Neuronal stem cell (in vitro differentiated cells): ENCODE results near the gene POC1B. TPM values are rescaled to one million over a fixed set of nuclear protein-coding genes. Genes with fewer than 3 reads are reported as not detected.

ENCODE experiments used
- DNase-seq: peaks from one replicate; pipeline ENCODE4 v3.0.0-alpha.2; 2013; ENCODE audit warnings: low spot score
- H2AFZ ChIP-seq: one replicate; pipeline ENCODE4 v1.6.1; 2013; ENCODE audit warnings: mild to moderate bottlenecking, low read length, inconsistent platforms
- H2AK5ac ChIP-seq: 2 replicates; pipeline ENCODE4 v1.6.1; 2013; ENCODE audit warnings: low read depth, mild to moderate bottlenecking, inconsistent platforms, low read length, moderate library complexity, mixed read lengths
- H2BK120ac ChIP-seq: 2 replicates; pipeline ENCODE4 v1.6.1; 2013; ENCODE audit warnings: low read depth, mild to moderate bottlenecking, inconsistent platforms, low read length, moderate library complexity, mixed read lengths
- H2BK12ac ChIP-seq: one replicate; pipeline ENCODE4 v1.6.1; 2013; ENCODE audit warnings: low read length, inconsistent platforms
- H2BK15ac ChIP-seq: 2 replicates; pipeline ENCODE4 v1.6.1; 2013; ENCODE audit warnings: mild to moderate bottlenecking, low read length, inconsistent platforms, mixed read lengths
- H2BK5ac ChIP-seq: one replicate; pipeline ENCODE4 v1.6.1; 2013; ENCODE audit warnings: inconsistent platforms, mild to moderate bottlenecking, low read length, moderate library complexity
- H3K14ac ChIP-seq: one replicate; pipeline ENCODE4 v1.6.1; 2013; ENCODE audit warnings: low read length, inconsistent platforms
- H3K18ac ChIP-seq: 2 replicates; pipeline ENCODE4 v1.6.1; 2013; ENCODE audit warnings: low read length, inconsistent platforms
- H3K23ac ChIP-seq: 2 replicates; pipeline ENCODE4 v1.6.1; 2013; ENCODE audit warnings: low read depth, mild to moderate bottlenecking, mixed read lengths, low read length, inconsistent platforms; ENCODE audit not compliant: poor library complexity
- H3K27ac ChIP-seq: replicated peaks from 3 replicates; pipeline ENCODE4 v1.5.1; 2013; ENCODE audit warnings: low read length, inconsistent platforms
- H3K27me3 ChIP-seq, 3 experiments: 2 replicates each; pipeline ENCODE4 v1.6.1; 2013; ENCODE audit warnings: low read length in 3 of 3, mild to moderate bottlenecking in 2 of 3, inconsistent platforms in 1 of 3, low read depth in 1 of 3, mixed read lengths in 1 of 3, moderate library complexity in 1 of 3; ENCODE audit not compliant: control insufficient read depth in 3 of 3, insufficient read depth in 3 of 3
- H3K36me3 ChIP-seq, 2 donors: replicated peaks in 1 of 2; 2 replicates each; pipeline ENCODE4 v1.6.1; 2013; ENCODE audit warnings: low read length in 2 of 2; ENCODE audit not compliant: control insufficient read depth in 2 of 2, insufficient read depth in 2 of 2
- H3K4ac ChIP-seq: 2 replicates; pipeline ENCODE4 v1.6.1; 2013; ENCODE audit warnings: inconsistent platforms, mild to moderate bottlenecking, low read length, moderate library complexity
- H3K4me1 ChIP-seq, 2 donors: 1 replicate in 1 of 2; 2 replicates in 1 of 2; pipeline ENCODE4 v1.6.1; 2013; ENCODE audit warnings: low read length in 2 of 2, low read depth in 1 of 2; ENCODE audit not compliant: control insufficient read depth in 2 of 2, insufficient read depth in 1 of 2
- H3K4me2 ChIP-seq: one replicate; pipeline ENCODE4 v1.6.1; 2013; ENCODE audit warnings: mild to moderate bottlenecking, low read length, inconsistent platforms; ENCODE audit not compliant: insufficient read depth, poor library complexity, severe bottlenecking
- H3K4me3 ChIP-seq, 2 donors: 2 replicates each; pipeline ENCODE4 v1.5.1; 2013; ENCODE audit warnings: low read length in 2 of 2, mild to moderate bottlenecking in 2 of 2, inconsistent platforms in 1 of 2, moderate library complexity in 1 of 2
- H3K79me1 ChIP-seq: one replicate; pipeline ENCODE4 v1.6.1; 2013; ENCODE audit warnings: low read depth, mild to moderate bottlenecking, inconsistent platforms, low read length, moderate library complexity
- H3K9ac ChIP-seq: one replicate; pipeline ENCODE4 v1.6.1; 2013; ENCODE audit warnings: mild to moderate bottlenecking, low read depth, low read length, inconsistent platforms; ENCODE audit not compliant: poor library complexity
- H3K9me3 ChIP-seq, 2 donors: replicated peaks in 1 of 2; 2 replicates each; pipeline versions ENCODE3 to v1.6.1; 2013; ENCODE audit warnings: low read length in 2 of 2, mild to moderate bottlenecking in 2 of 2, inconsistent platforms in 1 of 2, low read depth in 1 of 2, mixed read lengths in 1 of 2, moderate library complexity in 1 of 2; ENCODE audit not compliant: control insufficient read depth in 2 of 2, insufficient read depth in 1 of 2
- H4K8ac ChIP-seq: one replicate; pipeline ENCODE4 v1.6.1; 2013; ENCODE audit warnings: low read depth, mild to moderate bottlenecking, inconsistent platforms, low read length, moderate library complexity
- H4K91ac ChIP-seq: one replicate; pipeline ENCODE4 v1.6.1; 2013; ENCODE audit warnings: low read length, low read depth, mild to moderate bottlenecking, inconsistent platforms; ENCODE audit not compliant: poor library complexity
- WGBS, 2 donors: extraction: QIAGEN DNeasy Blood & Tissue Kit; methylation state at CpG; one replicate each; pipeline ENCODE4 v1.1.7; 2013; ENCODE audit warnings: missing lambda C conversion rate in 2 of 2, mixed read lengths in 1 of 2; ENCODE audit not compliant: insufficient read length in 2 of 2, insufficient replicate concordance in 1 of 2; ENCODE audit errors: extremely low coverage in 2 of 2; 5-methylcytosine and 5-hydroxymethylcytosine counted together
- small RNA-seq: library from polyadenylated mRNA; stranded (forward); fragments of <200 nt; extraction: miRNeasy Mini kit (QIAGEN cat#:217004); gene quantifications from one replicate; pipeline ENCODE3, GENCODE V24; 2013; ENCODE audit not compliant: insufficient read depth

The POC1B gene

DNA sequence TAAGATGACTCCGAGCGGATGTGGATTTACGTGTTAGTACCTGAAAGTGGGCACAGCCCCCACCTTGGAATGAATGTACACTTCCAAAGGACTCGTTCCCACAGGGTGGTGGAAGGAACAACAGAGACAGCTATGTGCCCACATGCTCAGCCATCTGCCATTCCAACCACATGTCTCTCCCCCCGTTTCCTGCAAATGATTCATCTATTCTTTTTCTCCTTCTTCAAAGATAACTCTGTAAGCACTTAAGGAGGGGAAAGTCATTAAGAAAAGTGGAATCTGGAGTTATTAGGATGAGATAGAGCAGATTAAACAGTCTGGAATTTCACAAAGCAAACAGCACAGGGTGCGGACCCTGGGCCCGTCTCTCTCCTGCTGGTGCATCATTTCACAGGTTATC is 155.0 kb downstream of the POC1B start:
- H3K18ac ChIP-seq, result no peak overlapping the region
- peaks cover 0 to 3% of the 10 kb centered on the region in 2 donors for H3K4me1 ChIP-seq
- no peaks in the 10 kb centered on the region for H3K9me3 ChIP-seq
- no peak overlapping the region for H3K9ac ChIP-seq
- H3K79me1 ChIP-seq, result no peaks in the 10 kb centered on the region
- no peak overlapping the region for H2AFZ ChIP-seq
- no peak overlapping the region for H3K23ac ChIP-seq
- H2BK5ac ChIP-seq, result no peak overlapping the region
- no peak overlapping the region for H2BK120ac ChIP-seq
- no peak overlapping the region for H4K91ac ChIP-seq
- no peak overlapping the region for H2BK15ac ChIP-seq
- no peak overlapping the region for H4K8ac ChIP-seq
- no peaks in the 10 kb centered on the region for H3K27me3 ChIP-seq
- no CpG with 5 or more reads among the region's 7 CpGs for WGBS, 2 donors
- no peak overlapping the region for H2AK5ac ChIP-seq
- no peak overlapping the region for H3K27ac ChIP-seq
- no peak overlapping the region for H3K4ac ChIP-seq
- H3K36me3 ChIP-seq, result peaks cover 0 to 5% of the 10 kb centered on the region in 2 donors
- H3K4me3 ChIP-seq, result no peak overlapping the region
- DNase-seq, result no peak
- no peak overlapping the region for H2BK12ac ChIP-seq
- no peak overlapping the region for H3K14ac ChIP-seq
- no peak overlapping the region for H3K4me2 ChIP-seq

DNA sequence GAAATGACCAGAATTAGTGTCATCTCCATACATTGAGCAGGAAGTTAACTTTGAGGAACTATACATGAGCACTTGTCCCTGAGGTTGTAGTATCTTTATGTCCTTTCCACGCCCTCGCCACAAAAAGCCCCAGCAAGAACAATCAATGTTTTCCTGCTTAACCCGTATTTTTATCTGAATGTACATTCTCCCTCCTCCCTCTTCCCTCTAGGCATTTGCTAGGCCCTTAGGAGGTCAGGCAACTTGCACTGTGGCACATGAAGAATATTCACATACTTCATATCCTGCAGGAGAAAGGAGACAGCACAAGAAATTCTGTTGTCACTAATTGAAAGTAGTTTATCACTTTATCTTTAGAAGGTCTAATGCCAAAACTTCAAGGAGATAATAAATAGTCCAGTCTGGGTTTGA is 155.4 kb downstream of the POC1B start:
- Histone ChIP-seq H2BK5ac (no peak overlapping the region), H3K9ac (no peak overlapping the region), H3K14ac (no peak overlapping the region), H3K27ac (no peak overlapping the region), H2BK12ac (no peak overlapping the region), H3K4me3 (no peak overlapping the region), H3K9me3 (no peaks in the 10 kb centered on the region), H2AFZ (no peak overlapping the region), H3K4me2 (no peak overlapping the region), H3K18ac (no peak overlapping the region), H3K4me1 (peaks cover 0 to 3% of the 10 kb centered on the region in 2 donors), H3K4ac (no peak overlapping the region), H3K23ac (no peak overlapping the region), H4K91ac (no peak overlapping the region), H2BK15ac (no peak overlapping the region), H3K79me1 (no peaks in the 10 kb centered on the region), H2BK120ac (no peak overlapping the region), H2AK5ac (no peak overlapping the region), H4K8ac (no peak overlapping the region), H3K36me3 (peaks cover 0 to 6% of the 10 kb centered on the region in 2 donors), H3K27me3 (no peaks in the 10 kb centered on the region)
- no peak for DNase-seq
- WGBS, 2 donors, result no CpG with 5 or more reads among the region's 3 CpGs

Small RNA genes lying within 50 kb of the gene (small RNA-seq; reads per million reads assigned to genes)
- not detected for gene AC025034.2
- not detected for gene POC1B-GALNT4
